A549 (cell line): ENCODE measurements around the gene DUSP2.

Experiments
- EP300 ChIP-seq, 2 experiments: fragments of >200 bp; sonication (Bioruptor Twin); formaldehyde crosslinking; IDR thresholded peaks; 2 replicates in 1 of 2; 3 replicates in 1 of 2; pipeline ENCODE4 v1.6.1; 2016 to 2017
- JUNB ChIP-seq: fragments of >200 bp; sonication (Bioruptor Twin); formaldehyde crosslinking; IDR thresholded peaks from 2 replicates; pipeline ENCODE4 v1.6.1; 2016
- MYC ChIP-seq: IDR thresholded peaks from 2 replicates; pipeline ENCODE4 v1.6.1; 2012; ENCODE audit warnings: mild to moderate bottlenecking, inconsistent platforms, low read length, improper control_type of control experiment, borderline replicate concordance
- NR3C1 ChIP-seq: fragments of >200 bp; sonication (Bioruptor Twin); formaldehyde crosslinking; IDR thresholded peaks from 3 replicates; pipeline ENCODE4 v1.6.1; 2017
- RAD21 ChIP-seq, 2 experiments: fragments of >200 bp in 1 of 2; sonication (Bioruptor Twin) in 1 of 2; formaldehyde crosslinking in 1 of 2; IDR thresholded peaks in 1 of 2; conservative IDR thresholded peaks in 1 of 2; 2 replicates in 1 of 2; 3 replicates in 1 of 2; pipeline ENCODE4 v1.6.1; 2012 to 2018; ENCODE audit warnings: inconsistent platforms in 1 of 2
- TF ChIP-seq, protein P1 (sequence below): fragments of >200 bp; sonication (Bioruptor Twin); formaldehyde crosslinking; IDR thresholded peaks from 3 replicates; pipeline ENCODE4 v1.5.1; 2016

DNA sequence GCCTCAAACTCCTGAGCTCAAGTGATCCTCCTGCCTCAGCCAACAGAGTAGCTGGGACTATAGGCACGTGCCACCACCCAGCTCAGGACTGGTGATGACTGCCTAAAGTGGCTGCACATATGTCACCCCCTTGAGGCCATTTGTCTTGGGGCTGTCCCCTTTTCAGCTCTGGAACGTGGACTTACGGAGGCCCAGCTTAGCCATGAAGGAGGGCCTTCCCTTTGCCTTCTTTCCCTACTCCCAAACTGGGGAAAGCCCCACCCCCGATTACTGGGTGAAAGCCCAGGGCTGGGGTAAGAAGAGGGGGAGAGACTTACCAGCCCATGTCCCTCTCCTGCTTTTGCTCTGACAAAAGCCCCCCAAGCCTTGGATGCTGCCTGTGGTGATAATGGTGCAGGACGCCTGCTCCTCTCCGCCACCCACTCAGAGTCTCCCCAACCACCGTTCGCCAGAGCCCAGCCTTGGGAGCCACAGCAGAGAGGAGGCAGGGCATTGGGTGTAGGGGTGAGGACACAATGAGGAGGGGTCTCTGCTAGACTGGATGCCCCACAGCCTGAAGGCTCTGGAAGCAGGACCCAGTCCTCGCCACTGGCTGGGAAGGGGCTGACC lies 2.5 kb upstream of the DUSP2 start:
- TF ChIP-seq, protein P1, sequence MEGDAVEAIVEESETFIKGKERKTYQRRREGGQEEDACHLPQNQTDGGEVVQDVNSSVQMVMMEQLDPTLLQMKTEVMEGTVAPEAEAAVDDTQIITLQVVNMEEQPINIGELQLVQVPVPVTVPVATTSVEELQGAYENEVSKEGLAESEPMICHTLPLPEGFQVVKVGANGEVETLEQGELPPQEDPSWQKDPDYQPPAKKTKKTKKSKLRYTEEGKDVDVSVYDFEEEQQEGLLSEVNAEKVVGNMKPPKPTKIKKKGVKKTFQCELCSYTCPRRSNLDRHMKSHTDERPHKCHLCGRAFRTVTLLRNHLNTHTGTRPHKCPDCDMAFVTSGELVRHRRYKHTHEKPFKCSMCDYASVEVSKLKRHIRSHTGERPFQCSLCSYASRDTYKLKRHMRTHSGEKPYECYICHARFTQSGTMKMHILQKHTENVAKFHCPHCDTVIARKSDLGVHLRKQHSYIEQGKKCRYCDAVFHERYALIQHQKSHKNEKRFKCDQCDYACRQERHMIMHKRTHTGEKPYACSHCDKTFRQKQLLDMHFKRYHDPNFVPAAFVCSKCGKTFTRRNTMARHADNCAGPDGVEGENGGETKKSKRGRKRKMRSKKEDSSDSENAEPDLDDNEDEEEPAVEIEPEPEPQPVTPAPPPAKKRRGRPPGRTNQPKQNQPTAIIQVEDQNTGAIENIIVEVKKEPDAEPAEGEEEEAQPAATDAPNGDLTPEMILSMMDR: no peak
- TF ChIP-seq NR3C1: no peak
- no peak for TF ChIP-seq RAD21 (conservative IDR thresholded peaks at IDR 0.05 in 1 of 2, IDR thresholded peaks at IDR 0.05 in 1 of 2)
- TF ChIP-seq JUNB: no peak
- TF ChIP-seq EP300 (IDR thresholded peaks at IDR 0.05): no peak
- no peak for TF ChIP-seq MYC
